ENCODE measurements around the gene WDR59. TPM values are rescaled to one million over a fixed set of nuclear protein-coding genes. Genes with fewer than 3 reads are reported as not detected.

WDR59 gene
- total and polyA plus RNA-seq, 2 of the 4 experiments (the other 2 are of a cell fraction), result 29.4 to 44.6 TPM

DNA sequence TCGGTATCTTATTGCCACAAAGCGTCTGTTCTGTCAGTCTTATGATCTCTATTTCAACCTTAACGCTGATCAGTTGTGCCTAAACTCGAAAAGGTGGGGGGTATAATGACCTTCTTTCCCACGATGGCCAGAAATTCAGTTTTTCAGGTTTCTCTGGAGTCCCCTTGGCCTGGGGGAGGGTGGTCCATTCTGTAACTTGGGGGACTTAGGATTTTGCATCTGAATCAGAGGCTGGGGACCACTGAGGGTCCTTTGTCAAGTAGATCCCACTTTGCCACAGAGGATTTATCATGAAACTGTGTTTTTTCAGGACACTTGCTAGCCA is 6.3 kb upstream of the WDR59 start:
- dilution Hi-C loops (cut with HindIII; ENCODE audit: low sequenced_read_pairs, unreplicated experiment) (no loop called here), intact Hi-C loops (cut with micrococcal nuclease) (no loop called here), in situ Hi-C loops (cut with MboI; ENCODE audit: low sequenced_read_pairs) (no loop called here)
- H3K27ac ChIP-seq (ENCODE audit: insufficient read depth, low read length), result no peak overlapping the region
- no peak overlapping the region for H2BK15ac ChIP-seq (ENCODE audit: low read depth, low read length)
- no peak overlapping the region for H2BK20ac ChIP-seq (ENCODE audit: low read depth, low read length)
- no peaks in the 10 kb centered on the region for H3K9me3 ChIP-seq (ENCODE audit: control insufficient read depth, insufficient read depth, low read length)
- H2AK9ac ChIP-seq (replicated peaks; ENCODE audit: low read depth, low read length, poor library complexity), result no peak overlapping the region
- no peak overlapping the region for H3K23ac ChIP-seq (ENCODE audit: low read depth, low read length)
- no peak overlapping the region for H2BK5ac ChIP-seq (ENCODE audit: low read depth, low read length, poor library complexity, severe bottlenecking)
- H2AFZ ChIP-seq (replicated peaks; ENCODE audit: low read length, poor library complexity), result no peak overlapping the region
- no CpG with 5 or more reads among the region's 5 CpGs for WGBS, 2 experiments (ENCODE audit: extremely low coverage in 2 of 2, insufficient read length in 1 of 2)
- H3K27me3 ChIP-seq (ENCODE audit: control insufficient read depth, insufficient read depth, low read length), result no peaks in the 10 kb centered on the region
- CTCF ChIA-PET, result interaction anchor here (1.6 kb wide), 1 partner anchor 120 kb away, joined by 3 read pairs; no protein-coding TSS in a partner anchor
- H3K4me1 ChIP-seq (ENCODE audit: control insufficient read depth, insufficient read depth, low read length), result peaks cover 3% of the 10 kb centered on the region; the same call in 1 of the 2 replicates
- no peak overlapping the region for H3K4ac ChIP-seq (ENCODE audit: low read depth, low read length)
- no peak for DNase-seq
- H3K4me2 ChIP-seq (ENCODE audit: low read depth, low read length), result no peak overlapping the region
- no peaks in the 10 kb centered on the region for H3K36me3 ChIP-seq (ENCODE audit: control insufficient read depth, insufficient read depth, low read length)
- no peaks in the 10 kb centered on the region for H4K20me1 ChIP-seq (ENCODE audit: insufficient read depth, low read length)
- POLR2A ChIA-PET (ENCODE audit: unreplicated experiment), result no interaction called here
- ATAC-seq (ENCODE audit: low read depth), result no peak
- TF ChIP-seq CEBPB (IDR thresholded peaks at IDR 0.05; ENCODE audit: low read depth, low read length) (no peak), CHD1 (IDR thresholded peaks at IDR 0.05; ENCODE audit: low read depth, low read length) (no peak), POLR2A (IDR thresholded peaks at IDR 0.05; ENCODE audit: low read depth, low read length) (no peak), RFX5 (IDR thresholded peaks at IDR 0.05; ENCODE audit: low read depth, low read length) (no peak), FOS (IDR thresholded peaks at IDR 0.05; ENCODE audit: low read depth, low read length) (no peak), MXI1 (IDR thresholded peaks at IDR 0.05; ENCODE audit: borderline replicate concordance, low read depth, low read length) (no peak), RAD21 (IDR thresholded peaks at IDR 0.05; ENCODE audit: low read length) (no peak)
- TF ChIP-seq, protein P1, sequence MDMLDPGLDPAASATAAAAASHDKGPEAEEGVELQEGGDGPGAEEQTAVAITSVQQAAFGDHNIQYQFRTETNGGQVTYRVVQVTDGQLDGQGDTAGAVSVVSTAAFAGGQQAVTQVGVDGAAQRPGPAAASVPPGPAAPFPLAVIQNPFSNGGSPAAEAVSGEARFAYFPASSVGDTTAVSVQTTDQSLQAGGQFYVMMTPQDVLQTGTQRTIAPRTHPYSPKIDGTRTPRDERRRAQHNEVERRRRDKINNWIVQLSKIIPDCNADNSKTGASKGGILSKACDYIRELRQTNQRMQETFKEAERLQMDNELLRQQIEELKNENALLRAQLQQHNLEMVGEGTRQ (IDR thresholded peaks at IDR 0.05; ENCODE audit: low read depth, low read length), result no peak
- no peak overlapping the region for H2AK5ac ChIP-seq (ENCODE audit: low read depth, low read length)
- H3K79me1 ChIP-seq (ENCODE audit: low read depth in 1 of 2, low read length in 2 of 2), result no peaks in the 10 kb centered on the region
- no peak overlapping the region for H4K5ac ChIP-seq (ENCODE audit: low read depth, low read length)
- no peak overlapping the region for H3K4me3 ChIP-seq (ENCODE audit: insufficient read depth, low read depth, low read length)
- no TSS peak for BruUV-seq (replicated peaks)
- no peak overlapping the region for H4K91ac ChIP-seq (ENCODE audit: insufficient read depth, low read depth, low read length)
- no peak overlapping the region for H2BK120ac ChIP-seq (ENCODE audit: low read depth, low read length)
- no peak overlapping the region for H3K14ac ChIP-seq (replicated peaks; ENCODE audit: low read depth, low read length)
- H3K9ac ChIP-seq (ENCODE audit: low read depth, low read length), result no peak overlapping the region
- no peaks in the 10 kb centered on the region for H3K9me1 ChIP-seq (ENCODE audit: insufficient read depth, low read length)
- H3K18ac ChIP-seq (ENCODE audit: low read depth, low read length), result no peak overlapping the region
- H4K8ac ChIP-seq (ENCODE audit: low read depth in 2 of 2, low read length in 2 of 2), result no peak overlapping the region
- H3K56ac ChIP-seq (ENCODE audit: extremely low read depth, insufficient read depth, low read length), result no peak overlapping the region

Data from IMR-90 (cell line).